ENCODE measurements around the gene CHID1. TPM values are rescaled to one million over a fixed set of nuclear protein-coding genes. Genes with fewer than 3 reads are reported as not detected.

The CHID1 gene
- total and polyA plus RNA-seq, 2 of the 8 experiments (the other 6 are each of a cell fraction or from before 2014, with no cell fraction given) = 81.2 to 88.5 TPM

DNA sequence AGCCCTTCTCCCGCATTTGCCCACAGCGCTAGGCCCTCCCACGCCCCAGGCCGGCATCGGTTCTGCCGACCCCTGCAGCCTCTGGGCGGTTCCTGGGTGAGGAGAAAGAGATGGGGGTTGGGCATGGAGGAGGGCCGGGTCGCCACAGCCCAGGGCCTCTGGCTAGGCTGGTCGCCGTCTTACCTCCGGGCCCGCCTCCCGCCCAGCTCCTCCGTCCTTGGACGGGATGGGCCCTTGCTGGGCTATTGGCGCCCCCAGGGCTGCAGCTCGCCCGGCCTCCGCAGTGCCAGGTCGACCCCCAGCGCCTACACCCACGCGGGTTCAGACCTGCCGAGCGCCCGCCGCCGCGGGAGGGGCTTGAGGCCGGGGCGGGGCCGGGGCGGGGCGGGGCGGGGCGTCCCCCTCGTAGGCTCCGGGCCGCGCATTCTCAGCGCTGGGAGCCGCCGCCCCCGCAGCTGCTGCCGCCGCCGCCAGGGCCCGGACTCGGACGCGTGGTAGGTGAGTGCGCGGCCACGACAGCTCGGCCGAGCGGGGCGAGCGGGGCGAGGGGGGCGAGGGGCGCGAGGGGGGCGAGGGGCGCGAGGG lies 78.0 kb downstream of the CHID1 start, which contains the start of gene CD151 (continued):
- TF ChIP-seq, protein P1, sequence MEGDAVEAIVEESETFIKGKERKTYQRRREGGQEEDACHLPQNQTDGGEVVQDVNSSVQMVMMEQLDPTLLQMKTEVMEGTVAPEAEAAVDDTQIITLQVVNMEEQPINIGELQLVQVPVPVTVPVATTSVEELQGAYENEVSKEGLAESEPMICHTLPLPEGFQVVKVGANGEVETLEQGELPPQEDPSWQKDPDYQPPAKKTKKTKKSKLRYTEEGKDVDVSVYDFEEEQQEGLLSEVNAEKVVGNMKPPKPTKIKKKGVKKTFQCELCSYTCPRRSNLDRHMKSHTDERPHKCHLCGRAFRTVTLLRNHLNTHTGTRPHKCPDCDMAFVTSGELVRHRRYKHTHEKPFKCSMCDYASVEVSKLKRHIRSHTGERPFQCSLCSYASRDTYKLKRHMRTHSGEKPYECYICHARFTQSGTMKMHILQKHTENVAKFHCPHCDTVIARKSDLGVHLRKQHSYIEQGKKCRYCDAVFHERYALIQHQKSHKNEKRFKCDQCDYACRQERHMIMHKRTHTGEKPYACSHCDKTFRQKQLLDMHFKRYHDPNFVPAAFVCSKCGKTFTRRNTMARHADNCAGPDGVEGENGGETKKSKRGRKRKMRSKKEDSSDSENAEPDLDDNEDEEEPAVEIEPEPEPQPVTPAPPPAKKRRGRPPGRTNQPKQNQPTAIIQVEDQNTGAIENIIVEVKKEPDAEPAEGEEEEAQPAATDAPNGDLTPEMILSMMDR (IDR thresholded peaks at IDR 0.05; ENCODE audit: control extremely low read depth in 1 of 3, insufficient read depth in 1 of 3, low read depth in 1 of 3, low read length in 3 of 3) = peak in 1 of 3 experiments; percentile 4; a peak in 1 of 4 replicates
- TF ChIP-seq SIRT6 (IDR thresholded peaks at IDR 0.05; ENCODE audit: low read length) (no peak), CBX8 (IDR thresholded peaks at IDR 0.05; ENCODE audit: borderline replicate concordance, low read depth, low read length) (no peak), RBBP5 (IDR thresholded peaks at IDR 0.05; ENCODE audit: borderline replicate concordance, low read depth, low read length) (no peak; the same call in 1 of the 2 replicates), CBX5 (IDR thresholded peaks at IDR 0.05; ENCODE audit: low read depth, low read length) (no peak), CTBP2 (IDR thresholded peaks at IDR 0.05; ENCODE audit: borderline replicate concordance, insufficient read depth, insufficient read length, low read length) (no peak), SP2 (IDR thresholded peaks at IDR 0.05; ENCODE audit: low read length) (no peak), RFX5 (IDR thresholded peaks at IDR 0.05; ENCODE audit: borderline replicate concordance, low read depth, low read length) (no peak), HDAC2 (IDR thresholded peaks at IDR 0.05; ENCODE audit: borderline replicate concordance in 1 of 2, low read depth in 2 of 2, low read length in 2 of 2) (no peak), ZNF274 (IDR thresholded peaks at IDR 0.05; ENCODE audit: borderline replicate concordance, extremely low read depth, low read length) (no peak), NRF1 (IDR thresholded peaks at IDR 0.05; ENCODE audit: low read depth, low read length) (no peak), EGR1 (IDR thresholded peaks at IDR 0.05; ENCODE audit: borderline replicate concordance, low read depth, low read length) (peak; percentile 69; the same call in 1 of the 2 replicates), KDM1A (IDR thresholded peaks at IDR 0.05; ENCODE audit: borderline replicate concordance, low read length) (no peak), YY1 (IDR thresholded peaks at IDR 0.05; ENCODE audit: low read depth, low read length) (0 out of 2 replicates have a peak, but pooled peaks have one; percentile 10), RAD21 (IDR thresholded peaks at IDR 0.05 in 1 of 2, conservative IDR thresholded peaks at IDR 0.05 in 1 of 2; ENCODE audit: low read depth in 2 of 2, low read length in 2 of 2) (no peak), GABPA (IDR thresholded peaks at IDR 0.05; ENCODE audit: borderline replicate concordance, insufficient read depth, low read length) (no peak)
- TF ChIP-seq, protein P2, sequence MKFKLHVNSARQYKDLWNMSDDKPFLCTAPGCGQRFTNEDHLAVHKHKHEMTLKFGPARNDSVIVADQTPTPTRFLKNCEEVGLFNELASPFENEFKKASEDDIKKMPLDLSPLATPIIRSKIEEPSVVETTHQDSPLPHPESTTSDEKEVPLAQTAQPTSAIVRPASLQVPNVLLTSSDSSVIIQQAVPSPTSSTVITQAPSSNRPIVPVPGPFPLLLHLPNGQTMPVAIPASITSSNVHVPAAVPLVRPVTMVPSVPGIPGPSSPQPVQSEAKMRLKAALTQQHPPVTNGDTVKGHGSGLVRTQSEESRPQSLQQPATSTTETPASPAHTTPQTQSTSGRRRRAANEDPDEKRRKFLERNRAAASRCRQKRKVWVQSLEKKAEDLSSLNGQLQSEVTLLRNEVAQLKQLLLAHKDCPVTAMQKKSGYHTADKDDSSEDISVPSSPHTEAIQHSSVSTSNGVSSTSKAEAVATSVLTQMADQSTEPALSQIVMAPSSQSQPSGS (IDR thresholded peaks at IDR 0.05; ENCODE audit: low read length) = no peak
